WI38 (cell line): Measurements from ENCODE around the gene STAT2.
"Not testable (repeated sequence)": the region's sequence is repeated elsewhere in the genome, so short reads cannot be mapped to it uniquely, and the experiment has no call there.

Source experiments
- H3K4me3 ChIP-seq: 2 replicates; pipeline ENCODE4 v1.5.1; 2011; ENCODE audit warnings: low read depth, mild to moderate bottlenecking, control low read depth, low read length
- TF ChIP-seq, protein P1 (sequence below): IDR thresholded peaks from 2 replicates; pipeline ENCODE4 v1.5.1; 2012; ENCODE audit warnings: low read depth, mild to moderate bottlenecking, control low read depth, low read length

The STAT2 gene

DNA sequence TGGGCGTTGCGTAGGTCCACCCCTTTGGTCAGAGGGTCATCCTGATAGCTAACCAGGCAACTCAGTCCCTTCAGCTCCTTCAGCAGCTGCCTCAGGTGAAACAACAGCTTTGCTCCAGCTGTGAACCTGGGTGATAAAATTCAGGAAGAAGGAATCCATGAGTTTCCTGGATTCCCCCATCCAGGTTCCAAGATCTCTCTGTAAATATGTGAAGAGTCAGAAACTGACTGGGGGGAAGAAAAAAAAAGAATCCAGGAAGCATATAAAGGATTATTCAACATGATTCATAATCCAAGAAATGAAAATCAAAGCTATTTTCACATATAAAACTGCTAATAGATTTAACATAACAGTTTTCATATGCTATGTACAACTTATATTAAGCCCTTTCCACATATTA, 8.6 kb downstream of the STAT2 start:
- no peak overlapping the region for H3K4me3 ChIP-seq
- TF ChIP-seq, protein P1, sequence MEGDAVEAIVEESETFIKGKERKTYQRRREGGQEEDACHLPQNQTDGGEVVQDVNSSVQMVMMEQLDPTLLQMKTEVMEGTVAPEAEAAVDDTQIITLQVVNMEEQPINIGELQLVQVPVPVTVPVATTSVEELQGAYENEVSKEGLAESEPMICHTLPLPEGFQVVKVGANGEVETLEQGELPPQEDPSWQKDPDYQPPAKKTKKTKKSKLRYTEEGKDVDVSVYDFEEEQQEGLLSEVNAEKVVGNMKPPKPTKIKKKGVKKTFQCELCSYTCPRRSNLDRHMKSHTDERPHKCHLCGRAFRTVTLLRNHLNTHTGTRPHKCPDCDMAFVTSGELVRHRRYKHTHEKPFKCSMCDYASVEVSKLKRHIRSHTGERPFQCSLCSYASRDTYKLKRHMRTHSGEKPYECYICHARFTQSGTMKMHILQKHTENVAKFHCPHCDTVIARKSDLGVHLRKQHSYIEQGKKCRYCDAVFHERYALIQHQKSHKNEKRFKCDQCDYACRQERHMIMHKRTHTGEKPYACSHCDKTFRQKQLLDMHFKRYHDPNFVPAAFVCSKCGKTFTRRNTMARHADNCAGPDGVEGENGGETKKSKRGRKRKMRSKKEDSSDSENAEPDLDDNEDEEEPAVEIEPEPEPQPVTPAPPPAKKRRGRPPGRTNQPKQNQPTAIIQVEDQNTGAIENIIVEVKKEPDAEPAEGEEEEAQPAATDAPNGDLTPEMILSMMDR, result no peak

DNA sequence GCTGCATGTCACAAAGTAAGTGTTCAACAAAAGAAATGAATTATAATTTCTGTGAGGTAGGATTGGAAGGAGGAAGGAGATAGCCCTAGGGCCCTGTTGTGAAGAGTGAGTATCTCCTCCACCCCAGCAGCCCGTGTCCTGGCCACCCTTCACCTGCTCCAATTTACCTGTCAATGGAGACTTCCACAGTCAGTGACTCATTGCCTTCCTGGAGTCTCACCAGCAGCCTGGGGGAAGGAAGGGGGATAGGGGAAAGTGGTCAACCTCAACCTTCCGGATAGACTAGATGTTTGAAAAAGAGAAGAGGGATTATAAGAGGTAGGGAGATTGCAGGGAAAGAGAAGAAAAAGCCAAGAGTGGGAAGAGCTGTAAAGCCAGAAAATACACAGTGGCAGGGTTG, 9.2 kb downstream of the STAT2 start:
- H3K4me3 ChIP-seq, result no peak overlapping the region
- TF ChIP-seq, protein P1, result no peak

- no peak overlapping the region for H3K4me3 ChIP-seq
- TF ChIP-seq, protein P1, result no peak
Measured at GRCh38 chr12:56348776-56349175, 11.1 kb downstream of the STAT2 start.

- not testable (repeated sequence) for H3K4me3 ChIP-seq
Measured at GRCh38 chr12:56347255-56347654, 12.7 kb downstream of the STAT2 start.

GRCh38 chr12:56346675-56347074, 13.2 kb downstream of the STAT2 start:
- TF ChIP-seq, protein P1, result no peak
- no peak overlapping the region for H3K4me3 ChIP-seq

- H3K4me3 ChIP-seq, result not testable (repeated sequence)
Measured at GRCh38 chr12:56342290-56342689, 17.6 kb downstream of the STAT2 start.

- TF ChIP-seq, protein P1, result no peak
- no peak overlapping the region for H3K4me3 ChIP-seq
Measured at GRCh38 chr12:56341616-56342015, 18.3 kb downstream of the STAT2 start.

DNA sequence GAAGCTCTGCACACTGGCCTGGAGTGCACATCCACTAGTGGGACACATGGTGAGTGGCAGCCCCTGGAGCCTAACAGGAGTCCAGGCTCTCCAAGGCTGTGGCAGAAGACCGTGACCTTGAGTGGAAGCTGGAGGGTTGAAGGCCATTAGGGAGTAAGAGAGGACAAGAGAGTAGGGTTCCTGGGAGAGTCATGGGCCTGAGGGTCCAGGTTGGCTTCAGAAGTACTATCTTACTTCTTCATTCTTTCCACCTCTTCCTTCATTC, 20.8 kb downstream of the STAT2 start:
- TF ChIP-seq, protein P1, result no peak
- no peak overlapping the region for H3K4me3 ChIP-seq
